Activated CD8-positive, alpha-beta memory T cell treated with anti-CD3 and anti-CD28 coated beads for 36 hours (primary cell): ENCODE measurements around the gene COL5A1. TPM values are rescaled to one million over a fixed set of nuclear protein-coding genes. Genes with fewer than 3 reads are reported as not detected.
"Not testable (repeated sequence)": the region's sequence is repeated elsewhere in the genome, so short reads cannot be mapped to it uniquely, and the experiment has no call there.

Experiments
- CTCF ChIA-PET: fragments of 350-600 bp; sonication (Branson Sonifier 250); formaldehyde crosslinking; loops from one replicate; lab custom pipeline; 2021; ENCODE audit warnings: antibody characterized with exemption; lab: Charles Lee
- POLR2A ChIA-PET: fragments of 350-600 bp; sonication (Branson Sonifier 250); formaldehyde crosslinking; loops from one replicate; lab custom pipeline; 2021; ENCODE audit warnings: antibody characterized with exemption; lab: Charles Lee
- total RNA-seq, 2 experiments: library from RNA; stranded (reverse); gene quantifications; one replicate each; pipeline ENCODE4 v1.2.3, GENCODE V29; 2021

Gene COL5A1
- total RNA-seq, 2 experiments from 2014 or later: not detected

DNA sequence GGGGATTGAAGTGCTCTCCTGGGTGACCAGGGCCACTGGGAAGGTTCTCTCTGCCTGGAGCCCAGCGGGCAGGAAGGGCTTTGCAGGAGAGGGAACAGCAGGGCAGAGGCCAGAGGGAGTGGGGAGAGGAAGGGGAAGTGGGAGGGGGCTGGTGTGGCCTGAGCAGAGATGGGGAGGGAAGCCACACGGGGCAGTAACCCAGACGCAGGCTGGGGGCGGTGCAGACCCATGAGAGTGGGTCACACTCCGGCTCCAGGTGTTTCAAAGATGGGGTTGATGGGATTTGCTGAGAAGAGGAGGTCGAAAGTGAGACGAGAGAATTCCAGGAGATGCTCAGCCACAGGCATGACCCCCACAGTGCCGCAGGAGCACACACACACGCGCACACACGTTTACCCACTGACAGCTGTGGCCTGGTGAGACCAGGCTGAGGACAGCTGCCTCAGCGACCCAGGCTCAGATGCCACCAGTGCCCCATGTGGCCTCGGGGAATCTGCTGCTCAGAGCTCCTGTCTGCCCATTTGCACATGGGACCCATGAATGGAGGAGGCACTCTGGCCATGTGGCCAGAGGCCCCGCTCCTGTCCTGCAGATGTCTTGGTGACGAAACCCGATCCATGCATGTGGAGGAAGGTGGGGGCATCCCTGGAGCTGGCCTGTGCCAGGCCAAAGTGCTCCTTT, 206.3 kb downstream of the COL5A1 start:
- POLR2A ChIA-PET: no interaction called here
- CTCF ChIA-PET: no interaction called here

- CTCF ChIA-PET: no interaction called here
- POLR2A ChIA-PET: no interaction called here
These were observed 206.9 kb downstream of the COL5A1 start for GRCh38 chr9:134848504-134848903.

GRCh38 chr9:134850611-134851010, 209.0 kb downstream of the COL5A1 start:
- ChIA-PET POLR2A (no interaction called here), CTCF (no interaction called here)

DNA sequence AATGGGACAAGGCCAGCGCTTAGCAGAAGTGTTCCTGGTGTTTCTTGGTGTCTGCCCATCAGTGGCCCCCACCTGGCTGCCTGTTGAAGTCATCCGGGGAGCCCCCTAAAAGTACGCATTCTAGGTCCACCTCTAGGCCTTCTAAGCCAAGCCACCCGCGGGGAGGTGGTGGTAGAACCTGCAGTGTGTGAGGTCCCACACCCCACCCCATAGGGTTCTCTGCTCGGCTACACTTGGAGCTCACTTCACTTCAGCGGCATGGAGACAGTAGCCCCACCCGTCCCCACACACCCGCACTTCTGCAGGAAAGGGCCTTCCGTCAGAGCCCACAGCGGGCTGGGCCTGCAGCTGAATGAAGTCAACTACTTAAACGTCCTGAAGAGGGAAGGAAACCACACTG, 209.4 kb downstream of the COL5A1 start:
- POLR2A ChIA-PET: no interaction called here

DNA sequence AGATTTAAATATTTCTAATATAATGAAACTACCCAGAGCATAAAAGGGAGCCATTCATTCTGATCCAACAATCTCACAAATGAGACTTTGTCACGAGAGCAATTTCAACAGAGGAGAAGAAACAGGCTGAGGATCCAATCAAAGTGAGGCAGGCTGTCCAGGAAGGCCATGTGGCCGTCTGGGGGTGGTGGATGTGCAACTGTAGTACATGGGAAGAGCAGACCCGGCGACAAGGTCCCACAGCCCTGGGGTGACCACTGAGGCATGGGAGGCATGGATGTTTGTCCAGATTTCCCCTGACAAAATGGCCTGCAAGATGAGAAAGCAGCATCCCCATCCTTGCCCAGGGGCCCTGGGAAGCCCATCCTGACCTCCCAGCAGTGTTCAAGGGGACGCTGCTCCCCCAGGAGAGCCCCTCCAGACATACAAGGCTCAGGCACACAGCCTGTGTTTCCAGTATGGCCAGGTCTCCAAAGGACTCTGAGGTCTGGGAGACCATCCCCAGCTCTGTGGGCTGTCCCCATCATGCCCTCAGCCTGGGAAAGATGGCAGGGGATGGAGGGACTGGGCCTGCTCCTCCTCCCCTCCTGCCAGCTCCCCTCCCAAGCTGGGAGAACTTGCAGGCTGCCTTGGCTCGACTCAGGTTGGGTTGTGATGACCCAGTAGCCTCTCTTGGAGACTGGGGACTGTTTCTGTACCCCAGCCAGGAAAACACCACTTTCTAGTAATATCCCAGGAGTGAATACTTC, 211.5 kb downstream of the COL5A1 start:
- POLR2A ChIA-PET: no interaction called here
- CTCF ChIA-PET: no interaction called here

More for the DNA sequence above, 209.4 kb downstream of the COL5A1 start:
- CTCF ChIA-PET: no interaction called here

GRCh38 chr9:134853893-134854292, 212.3 kb downstream of the COL5A1 start:
- POLR2A ChIA-PET: no interaction called here
- CTCF ChIA-PET: no interaction called here

DNA sequence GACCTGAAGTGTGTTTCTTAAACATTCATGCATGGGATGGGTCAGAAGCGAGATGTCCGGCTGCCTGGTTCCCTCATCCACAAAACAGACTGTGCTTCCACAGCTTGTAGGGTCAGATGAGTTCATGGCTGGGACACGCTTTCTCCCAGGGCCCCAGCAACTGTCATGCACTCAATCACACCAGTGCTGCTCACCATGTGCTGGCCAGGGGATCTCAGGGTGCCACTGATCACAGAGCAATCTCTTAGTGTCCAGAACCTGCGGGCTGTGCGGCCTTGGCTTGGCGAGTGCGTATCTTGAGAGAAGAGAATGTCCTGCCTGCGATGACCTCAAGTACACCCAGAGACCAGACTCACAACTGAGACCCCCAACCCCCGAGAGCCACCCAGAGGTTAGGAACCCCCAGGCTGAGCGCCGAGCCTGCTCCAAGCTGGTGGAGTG, 213.0 kb downstream of the COL5A1 start:
- ChIA-PET CTCF (no interaction called here), POLR2A (no interaction called here)

DNA sequence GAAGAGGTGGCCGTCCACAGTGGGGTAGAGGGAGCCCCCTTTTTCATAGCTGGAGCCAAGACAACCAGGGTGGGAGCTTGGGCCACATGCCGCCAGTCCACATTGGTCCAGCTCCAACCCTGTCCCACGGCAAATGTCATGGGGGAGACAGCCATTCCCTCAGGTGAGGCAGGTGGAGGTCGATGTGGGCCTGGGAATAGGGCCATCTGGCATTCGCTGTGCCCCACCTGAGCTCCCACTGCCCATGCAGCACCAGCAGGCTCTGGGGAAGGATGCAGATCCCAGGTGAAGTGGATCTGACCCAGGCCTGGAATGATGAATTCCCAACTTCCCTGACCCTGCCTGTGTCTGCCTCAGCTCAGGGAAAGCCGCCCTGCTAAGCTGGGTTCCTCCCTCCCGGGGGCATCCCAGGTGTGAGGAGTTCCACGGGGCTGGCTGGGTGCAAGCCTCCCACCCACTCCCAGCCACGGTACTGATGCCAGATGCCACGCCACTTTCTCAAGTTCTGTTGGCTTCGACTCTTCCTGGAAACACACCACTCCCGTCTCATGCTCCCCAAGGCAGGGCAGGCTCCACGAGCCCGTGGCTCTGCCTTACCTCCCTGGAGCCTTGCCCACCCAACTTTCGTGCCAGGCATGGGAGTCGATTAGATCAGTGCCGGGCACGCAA, 213.8 kb downstream of the COL5A1 start:
- POLR2A ChIA-PET: no interaction called here

DNA sequence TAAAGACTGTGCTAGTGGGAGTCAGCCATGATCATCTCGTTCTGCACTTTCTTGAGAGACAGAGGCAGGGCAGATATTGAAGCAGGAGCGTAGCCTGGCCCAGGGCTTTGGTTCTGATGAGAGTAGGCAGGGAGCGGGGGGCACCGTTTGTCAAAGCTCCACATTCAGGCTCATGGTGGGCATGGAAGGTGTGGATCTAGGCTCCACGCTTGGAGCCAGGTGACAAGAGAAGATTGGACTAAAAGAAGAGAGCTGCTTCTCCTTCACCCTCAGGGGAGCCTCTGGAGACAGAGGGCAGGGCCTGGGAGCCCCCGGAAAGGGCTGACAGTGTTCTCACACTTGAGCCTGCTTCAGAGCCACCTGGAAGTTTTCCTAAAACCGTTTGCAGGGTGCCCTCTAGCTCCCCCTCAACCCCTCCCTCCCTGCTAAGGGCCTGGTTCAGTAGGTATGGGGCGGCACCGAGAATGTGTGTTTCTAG, 214.3 kb downstream of the COL5A1 start:
- ChIA-PET CTCF (no interaction called here), POLR2A (interaction anchor here (0.6 kb wide), 1 partner anchor 946 kb away, joined by 3 read pairs; no protein-coding TSS in a partner anchor)

More for the DNA sequence above, 213.8 kb downstream of the COL5A1 start:
- CTCF ChIA-PET: no interaction called here

DNA sequence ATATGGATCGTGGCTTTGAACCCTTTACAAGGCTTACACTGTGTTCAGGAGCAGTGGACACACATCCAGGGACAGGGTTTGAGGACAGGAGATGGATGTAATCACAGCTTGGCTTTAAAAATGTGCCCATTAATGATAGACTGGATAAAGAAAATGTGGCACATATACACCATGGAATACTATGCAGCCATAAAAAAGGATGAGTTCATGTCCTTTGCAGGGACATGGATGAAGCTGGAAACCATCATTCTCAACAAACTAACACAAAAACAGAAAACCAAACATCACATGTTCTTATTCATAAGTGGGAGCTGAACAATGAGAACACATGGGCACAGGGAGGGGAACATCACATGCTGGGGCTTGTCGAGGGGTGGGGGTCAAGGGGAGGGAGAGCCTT, 215.8 kb downstream of the COL5A1 start:
- CTCF ChIA-PET, POLR2A ChIA-PET: not testable (repeated sequence)

DNA sequence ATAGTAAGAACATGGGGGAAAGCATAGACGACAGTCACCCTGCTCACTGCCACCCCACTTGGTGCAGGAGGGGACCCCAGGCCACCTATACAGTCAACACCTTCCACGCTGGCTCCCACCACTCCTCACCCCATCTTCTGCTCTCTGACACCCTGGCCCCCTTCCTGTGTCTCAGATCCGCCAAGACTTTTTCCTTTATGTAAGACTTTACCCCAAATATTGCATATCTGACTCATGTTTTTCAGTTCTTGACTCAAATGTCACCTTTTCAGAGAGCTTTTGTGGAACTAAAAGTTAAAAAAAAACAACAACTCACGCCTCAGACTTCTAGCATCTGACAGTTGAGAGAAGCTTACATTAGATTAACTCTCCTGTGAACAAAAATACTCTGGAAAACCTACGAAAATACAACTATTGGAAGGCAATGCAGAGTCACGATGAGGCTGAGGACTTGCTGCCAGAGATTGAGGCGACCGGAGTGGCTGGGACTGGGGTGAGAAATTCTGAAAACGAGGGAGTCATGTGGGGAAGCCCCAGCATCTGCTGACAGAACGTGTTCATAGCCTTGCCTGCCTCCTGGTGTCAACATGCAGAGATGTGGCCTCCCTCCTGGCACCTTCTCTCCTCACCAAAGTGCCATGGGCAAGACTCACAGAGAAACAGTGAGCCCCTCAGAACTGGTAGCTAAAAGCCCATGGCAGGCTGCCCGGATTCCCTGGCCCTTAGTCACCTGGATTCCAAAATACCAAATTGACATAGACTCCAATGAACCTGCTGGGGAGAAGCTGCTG, 216.6 kb downstream of the COL5A1 start:
- POLR2A ChIA-PET: no interaction called here

GRCh38 chr9:134860510-134860909, 218.9 kb downstream of the COL5A1 start:
- CTCF ChIA-PET: no interaction called here
- POLR2A ChIA-PET: no interaction called here

More for the DNA sequence above, 216.6 kb downstream of the COL5A1 start:
- CTCF ChIA-PET: interaction anchor here (0.9 to 1.3 kb wide), 2 partner anchors 16 to 75 kb away, joined by 3 to 4 read pairs; no protein-coding TSS in a partner anchor

DNA sequence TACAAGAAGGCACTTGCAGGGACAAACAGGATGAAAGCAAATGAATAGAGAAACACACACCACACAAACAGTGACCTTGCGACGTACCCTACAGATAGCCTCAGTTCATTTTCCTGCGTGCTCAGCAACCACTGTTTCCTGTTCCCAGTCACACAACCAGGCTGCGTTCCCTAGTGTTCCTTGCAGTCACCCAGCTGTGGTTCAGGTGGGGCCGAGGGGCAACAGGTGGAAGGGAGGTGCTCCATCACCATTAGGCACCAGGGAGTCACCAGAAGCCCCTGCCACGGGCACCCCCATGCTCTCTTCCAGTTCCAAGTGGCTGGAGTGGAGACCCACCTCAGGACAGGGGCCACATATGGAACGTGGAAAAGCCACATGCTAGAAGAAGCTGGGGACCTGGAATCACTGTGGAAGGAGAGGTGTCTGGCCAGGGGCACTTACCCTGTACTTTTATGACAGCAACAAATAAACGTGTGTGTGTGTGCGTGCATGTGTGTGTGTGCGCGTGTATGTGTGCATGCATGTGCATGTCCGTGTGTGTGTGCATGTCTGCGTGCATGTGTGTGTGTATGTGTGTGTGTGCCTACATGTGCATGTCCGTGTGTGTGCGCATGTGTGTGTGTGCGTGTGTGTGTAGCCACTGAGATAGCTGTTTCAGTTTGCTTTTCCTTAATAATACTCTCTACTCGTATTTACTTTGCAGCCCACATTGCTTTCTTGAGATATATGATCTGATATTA, 220.2 kb downstream of the COL5A1 start:
- POLR2A ChIA-PET: no interaction called here
- CTCF ChIA-PET: no interaction called here

DNA sequence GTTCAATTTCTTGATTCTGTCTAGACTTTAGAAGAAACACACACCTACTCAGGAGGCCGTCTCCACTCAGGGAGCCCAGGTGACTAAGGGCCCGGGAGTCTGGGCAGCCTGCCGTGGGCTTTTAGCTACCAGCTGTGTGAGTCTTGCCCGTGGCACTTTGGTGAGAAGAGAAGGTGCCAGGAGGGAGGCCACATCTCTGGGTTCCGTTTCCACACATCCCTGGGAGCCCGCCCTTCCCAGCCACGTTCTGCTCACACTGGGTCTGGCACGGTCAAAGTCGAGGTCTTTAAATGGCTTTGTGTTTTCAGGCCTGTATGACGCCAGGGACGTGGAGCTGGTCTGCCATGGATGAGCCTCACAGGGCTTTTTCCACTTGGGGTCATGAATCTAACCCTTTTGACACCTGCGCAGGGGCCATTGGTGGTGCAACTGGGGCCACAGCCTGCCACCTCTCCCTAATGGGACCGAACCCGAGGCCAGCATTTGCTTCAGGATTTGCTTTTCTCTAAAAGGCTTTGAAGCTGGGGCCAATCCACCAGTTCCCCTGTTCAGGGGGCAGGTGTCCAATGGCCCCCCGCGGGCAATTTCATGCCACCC, 221.8 kb downstream of the COL5A1 start:
- ChIA-PET POLR2A (no interaction called here), CTCF (no interaction called here)

GRCh38 chr9:134863941-134864820, 222.6 kb downstream of the COL5A1 start:
- ChIA-PET CTCF (no interaction called here), POLR2A (no interaction called here)

DNA sequence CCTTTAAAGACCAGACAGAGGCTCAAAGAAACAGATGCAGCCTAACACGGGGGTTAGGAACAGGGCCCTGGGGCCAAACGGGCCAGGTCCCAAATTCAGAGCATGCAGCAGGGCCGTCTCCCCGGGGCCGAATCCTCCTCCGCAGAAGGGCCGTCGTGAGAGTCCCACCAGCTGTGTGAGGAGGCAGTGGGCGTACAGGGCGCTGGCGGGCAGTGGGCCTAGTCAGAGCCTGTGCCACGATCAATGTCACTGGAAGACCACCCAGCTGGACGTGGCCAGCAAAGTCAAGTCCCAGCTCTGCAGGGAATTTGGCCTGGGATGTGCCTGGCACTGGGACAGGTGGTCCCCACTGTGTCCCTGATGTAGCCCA, 223.2 kb downstream of the COL5A1 start:
- CTCF ChIA-PET: no interaction called here
- POLR2A ChIA-PET: no interaction called here

DNA sequence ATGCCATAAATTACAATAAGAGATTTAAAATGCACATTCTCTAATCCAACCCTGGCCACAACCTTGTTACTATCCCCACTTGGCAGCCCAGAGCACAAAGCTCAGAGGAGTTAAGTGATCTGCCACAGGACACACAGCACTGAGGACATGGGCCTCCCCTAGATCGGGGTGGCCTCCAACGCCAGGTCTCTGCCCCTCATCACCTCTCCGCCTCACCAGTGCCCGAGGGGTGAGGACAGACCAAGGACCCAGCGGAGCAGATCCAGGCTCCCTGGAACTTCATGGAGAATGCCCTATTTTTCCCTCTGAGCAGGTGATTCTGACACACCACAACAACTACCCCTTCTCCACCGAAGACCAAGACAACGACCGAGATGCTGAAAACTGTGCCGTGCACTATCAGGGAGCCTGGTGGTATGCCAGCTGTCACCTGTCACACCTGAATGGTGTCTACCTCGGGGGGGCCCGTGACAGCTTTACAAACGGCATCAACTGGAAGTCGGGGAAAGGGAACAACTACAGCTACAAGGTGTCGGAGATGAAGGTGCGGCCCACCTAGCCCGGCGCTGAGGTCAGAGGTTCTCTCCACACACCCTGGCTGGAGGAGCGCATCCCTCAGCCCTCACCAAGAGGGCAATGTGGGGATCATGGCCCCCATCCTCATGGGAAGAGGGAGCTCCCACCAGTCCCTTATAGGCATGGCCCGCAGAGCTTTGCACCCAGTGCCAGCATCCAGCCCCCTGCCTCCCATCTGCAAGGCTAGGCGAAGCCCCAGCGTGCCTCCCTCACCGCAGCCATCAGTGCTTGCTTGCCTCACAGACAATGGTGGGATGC, 226.5 kb downstream of the COL5A1 start:
- CTCF ChIA-PET: no interaction called here
- POLR2A ChIA-PET: no interaction called here
